Measurements from ENCODE around the gene HOXA3.

DNA sequence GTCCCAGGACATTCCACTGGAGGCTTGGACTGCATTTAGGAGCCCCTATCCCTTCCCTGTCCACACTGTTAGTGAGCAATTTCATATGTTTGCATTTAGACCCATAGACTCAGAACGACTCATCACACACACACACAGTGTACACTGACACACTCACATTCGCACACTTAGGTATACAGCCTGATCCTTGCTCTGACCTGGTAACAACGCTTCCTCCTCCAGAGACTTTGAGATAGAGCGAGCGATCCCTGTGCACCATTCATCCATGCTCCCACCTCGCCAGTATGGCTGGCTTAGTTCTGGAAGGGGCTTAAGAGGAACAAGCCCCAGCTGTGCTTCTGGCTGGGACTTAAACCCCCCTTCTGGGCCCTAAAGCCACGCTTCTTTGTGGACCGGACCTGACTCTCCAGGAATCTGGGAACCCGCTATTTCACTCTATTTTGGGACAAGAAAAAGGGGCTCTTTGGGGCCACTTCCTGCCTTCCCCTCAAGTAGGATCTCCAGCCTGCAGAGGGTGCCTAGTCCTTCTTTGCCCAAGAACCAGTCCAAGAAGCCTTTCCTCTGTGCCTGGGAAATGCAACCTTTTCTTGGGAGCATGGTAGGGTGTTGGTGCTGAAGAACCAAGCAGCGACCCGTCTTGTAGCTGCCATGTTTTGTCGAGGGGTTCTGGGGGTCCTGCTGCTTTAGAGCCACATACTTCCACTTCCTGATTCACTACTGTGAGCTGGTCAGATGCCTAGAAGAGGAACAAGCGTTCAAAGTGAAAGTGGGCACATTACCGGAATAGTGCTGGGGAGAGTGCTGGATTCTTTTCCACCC lies 48.6 kb upstream of the HOXA3 start:
- TF ChIP-seq, protein P1, sequence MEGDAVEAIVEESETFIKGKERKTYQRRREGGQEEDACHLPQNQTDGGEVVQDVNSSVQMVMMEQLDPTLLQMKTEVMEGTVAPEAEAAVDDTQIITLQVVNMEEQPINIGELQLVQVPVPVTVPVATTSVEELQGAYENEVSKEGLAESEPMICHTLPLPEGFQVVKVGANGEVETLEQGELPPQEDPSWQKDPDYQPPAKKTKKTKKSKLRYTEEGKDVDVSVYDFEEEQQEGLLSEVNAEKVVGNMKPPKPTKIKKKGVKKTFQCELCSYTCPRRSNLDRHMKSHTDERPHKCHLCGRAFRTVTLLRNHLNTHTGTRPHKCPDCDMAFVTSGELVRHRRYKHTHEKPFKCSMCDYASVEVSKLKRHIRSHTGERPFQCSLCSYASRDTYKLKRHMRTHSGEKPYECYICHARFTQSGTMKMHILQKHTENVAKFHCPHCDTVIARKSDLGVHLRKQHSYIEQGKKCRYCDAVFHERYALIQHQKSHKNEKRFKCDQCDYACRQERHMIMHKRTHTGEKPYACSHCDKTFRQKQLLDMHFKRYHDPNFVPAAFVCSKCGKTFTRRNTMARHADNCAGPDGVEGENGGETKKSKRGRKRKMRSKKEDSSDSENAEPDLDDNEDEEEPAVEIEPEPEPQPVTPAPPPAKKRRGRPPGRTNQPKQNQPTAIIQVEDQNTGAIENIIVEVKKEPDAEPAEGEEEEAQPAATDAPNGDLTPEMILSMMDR (IDR thresholded peaks at IDR 0.05) = no peak
- no peak for TF ChIP-seq POLR2A (IDR thresholded peaks at IDR 0.05)
- no peak for TF ChIP-seq EP300 (IDR thresholded peaks at IDR 0.05)

Data from ovary (tissue), 3 donors.